Type B pancreatic cell (in vitro differentiated cells): ENCODE data around the gene FAT4. TPM values are rescaled to one million over a fixed set of nuclear protein-coding genes. Genes with fewer than 3 reads are reported as not detected.

Experiments used
- DNase-seq: peaks from one replicate; pipeline ENCODE4 v3.0.0; 2021; ENCODE audit warnings: mixed read lengths; ENCODE audit not compliant: unreplicated experiment; ENCODE audit errors: extremely low spot score
- H3K27ac Mint-ChIP-seq: 2 replicates; pipeline ENCODE4 v1.8.0; 2021; ENCODE audit warnings: mild to moderate bottlenecking, mixed read lengths
- H3K27me3 Mint-ChIP-seq: 2 replicates; pipeline ENCODE4 v1.8.0; 2021; ENCODE audit warnings: mixed read lengths
- H3K36me3 Mint-ChIP-seq: 2 replicates; pipeline ENCODE4 v1.8.0; 2021; ENCODE audit warnings: mixed read lengths
- H3K4me1 Mint-ChIP-seq: one replicate; pipeline ENCODE4 v1.8.0; 2021; ENCODE audit warnings: mixed read lengths; ENCODE audit not compliant: unreplicated experiment
- H3K4me3 Mint-ChIP-seq: 2 replicates; pipeline ENCODE4 v1.8.0; 2021; ENCODE audit warnings: mild to moderate bottlenecking, mixed read lengths
- H3K9me3 Mint-ChIP-seq: 2 replicates; pipeline ENCODE4 v1.8.0; 2021; ENCODE audit warnings: mixed read lengths
- total RNA-seq: library from RNA; stranded (reverse); gene quantifications from 2 replicates; pipeline ENCODE4 v1.2.1, GENCODE V29; 2021; ENCODE audit warnings: low replicate concordance
- TF ChIP-seq, protein P1 (sequence below): fragments of 200-600 bp; sonication (generic); conservative IDR thresholded peaks from 2 replicates; pipeline ENCODE4 v1.5.0; 2021; ENCODE audit warnings: antibody characterized with exemption, mild to moderate bottlenecking

The FAT4 gene
- total RNA-seq, 1 donor from 2014 or later = 21.3 TPM

DNA sequence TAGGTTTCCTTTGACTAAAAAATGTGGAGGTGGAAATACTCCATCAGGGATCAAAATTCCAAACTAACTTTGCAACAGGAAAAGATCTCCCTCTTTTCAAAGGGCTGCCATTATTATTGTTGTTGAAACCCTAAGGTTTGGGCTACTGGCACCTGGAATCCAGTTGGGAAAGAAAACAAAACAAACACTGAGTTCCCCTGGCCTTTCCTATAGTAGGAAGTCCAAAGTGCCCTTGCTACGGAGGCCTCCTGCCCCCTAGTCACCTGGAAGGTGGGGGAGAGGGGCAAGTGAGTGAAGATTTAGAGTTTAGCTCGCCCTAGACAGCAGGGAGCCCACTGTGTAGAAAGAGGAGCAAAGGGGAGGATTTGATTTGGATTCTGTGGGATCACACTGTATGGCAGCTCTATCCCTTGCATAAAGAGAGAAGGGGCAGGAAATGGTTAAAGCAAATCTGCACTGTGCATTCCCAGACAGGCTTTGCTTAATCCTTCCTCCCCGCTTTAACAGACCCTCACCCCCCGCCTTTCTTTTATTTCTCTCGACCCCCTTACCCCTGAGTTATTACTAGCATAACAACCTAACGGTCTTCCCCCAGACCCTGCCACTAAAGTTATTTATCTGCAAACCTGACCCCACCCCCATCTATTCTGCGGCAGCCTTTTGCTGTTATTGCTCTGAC lies 627 bp upstream of the FAT4 start:
- H3K4me1 Mint-ChIP-seq = peaks cover 8% of the 10 kb centered on the region
- H3K27me3 Mint-ChIP-seq = peaks cover 58% of the 10 kb centered on the region
- H3K27ac Mint-ChIP-seq = peak overlapping the region; percentile 87
- peaks cover 15% of the 10 kb centered on the region for H3K36me3 Mint-ChIP-seq
- TF ChIP-seq, protein P1, sequence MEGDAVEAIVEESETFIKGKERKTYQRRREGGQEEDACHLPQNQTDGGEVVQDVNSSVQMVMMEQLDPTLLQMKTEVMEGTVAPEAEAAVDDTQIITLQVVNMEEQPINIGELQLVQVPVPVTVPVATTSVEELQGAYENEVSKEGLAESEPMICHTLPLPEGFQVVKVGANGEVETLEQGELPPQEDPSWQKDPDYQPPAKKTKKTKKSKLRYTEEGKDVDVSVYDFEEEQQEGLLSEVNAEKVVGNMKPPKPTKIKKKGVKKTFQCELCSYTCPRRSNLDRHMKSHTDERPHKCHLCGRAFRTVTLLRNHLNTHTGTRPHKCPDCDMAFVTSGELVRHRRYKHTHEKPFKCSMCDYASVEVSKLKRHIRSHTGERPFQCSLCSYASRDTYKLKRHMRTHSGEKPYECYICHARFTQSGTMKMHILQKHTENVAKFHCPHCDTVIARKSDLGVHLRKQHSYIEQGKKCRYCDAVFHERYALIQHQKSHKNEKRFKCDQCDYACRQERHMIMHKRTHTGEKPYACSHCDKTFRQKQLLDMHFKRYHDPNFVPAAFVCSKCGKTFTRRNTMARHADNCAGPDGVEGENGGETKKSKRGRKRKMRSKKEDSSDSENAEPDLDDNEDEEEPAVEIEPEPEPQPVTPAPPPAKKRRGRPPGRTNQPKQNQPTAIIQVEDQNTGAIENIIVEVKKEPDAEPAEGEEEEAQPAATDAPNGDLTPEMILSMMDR = no peak
- peak overlapping the region; percentile 94 for H3K4me3 Mint-ChIP-seq
- no peak for DNase-seq
- H3K9me3 Mint-ChIP-seq = no peaks in the 10 kb centered on the region

DNA sequence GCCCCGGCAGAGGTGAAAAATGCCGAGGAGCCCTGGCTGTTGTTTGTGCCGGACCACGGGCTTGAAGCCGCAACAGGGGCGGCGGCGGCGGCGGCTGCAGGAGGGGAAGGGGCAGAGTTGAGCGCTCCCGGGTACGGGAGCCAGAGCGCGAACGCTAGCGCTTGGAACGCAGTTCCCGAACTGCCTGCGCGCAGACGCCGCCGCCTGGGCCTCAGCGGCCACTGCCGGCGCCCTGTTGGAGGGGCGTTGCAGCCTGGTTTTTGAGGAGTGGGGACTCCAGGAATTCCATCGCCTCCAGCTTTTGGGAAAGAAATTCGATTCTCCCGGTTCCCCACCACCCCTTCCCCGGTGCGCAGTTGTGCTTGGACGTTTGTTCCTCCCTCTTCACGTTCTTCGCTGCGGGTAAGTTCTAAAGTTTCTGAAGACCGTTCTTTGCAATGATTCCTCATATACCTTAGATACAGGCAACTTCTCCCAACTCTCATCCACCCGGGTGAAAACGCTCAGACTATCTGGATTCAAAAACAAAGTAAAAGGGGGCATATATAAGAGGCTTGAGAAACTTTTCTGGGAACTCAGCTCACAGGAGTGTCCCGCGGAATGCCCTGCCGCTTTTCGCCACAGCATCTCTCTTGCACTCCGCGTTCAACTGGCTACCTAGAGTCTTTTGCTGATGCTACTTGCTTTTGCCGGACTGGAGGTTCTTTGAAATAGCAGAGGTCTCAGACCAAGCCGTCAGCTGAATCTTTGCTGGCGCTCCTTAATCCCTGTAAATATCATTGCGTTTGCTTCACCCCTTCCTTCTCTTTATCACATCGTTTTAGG lies 1.0 kb downstream of the FAT4 start:
- Mint-ChIP-seq H3K36me3 (peaks cover 27% of the 10 kb centered on the region), H3K9me3 (peaks cover 5% of the 10 kb centered on the region), H3K27ac (peak overlapping the region; percentile 87), H3K4me1 (peaks cover 12% of the 10 kb centered on the region), H3K4me3 (peak overlapping the region; percentile 94), H3K27me3 (peaks cover 62% of the 10 kb centered on the region)
- TF ChIP-seq, protein P1 = peak; percentile 37
- DNase-seq = peak; percentile 81

DNA sequence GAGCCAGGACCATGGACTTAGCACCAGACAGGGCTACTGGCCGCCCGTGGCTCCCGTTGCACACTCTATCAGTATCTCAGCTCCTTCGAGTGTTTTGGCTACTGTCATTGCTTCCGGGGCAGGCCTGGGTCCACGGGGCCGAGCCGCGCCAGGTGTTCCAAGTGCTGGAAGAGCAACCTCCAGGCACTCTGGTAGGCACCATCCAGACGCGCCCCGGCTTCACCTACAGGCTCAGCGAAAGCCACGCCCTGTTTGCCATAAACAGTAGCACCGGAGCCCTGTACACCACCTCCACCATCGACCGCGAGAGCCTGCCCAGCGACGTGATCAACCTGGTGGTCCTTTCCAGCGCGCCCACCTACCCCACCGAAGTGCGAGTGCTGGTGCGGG lies 1.6 kb downstream of the FAT4 start:
- peak; percentile 68 for DNase-seq
- H3K36me3 Mint-ChIP-seq = peaks cover 31% of the 10 kb centered on the region
- H3K9me3 Mint-ChIP-seq = peaks cover 8% of the 10 kb centered on the region
- peaks cover 17% of the 10 kb centered on the region for H3K4me1 Mint-ChIP-seq
- peaks cover 59% of the 10 kb centered on the region for H3K27me3 Mint-ChIP-seq
- TF ChIP-seq, protein P1 = no peak
- H3K27ac Mint-ChIP-seq = peak overlapping the region; percentile 72
- peak overlapping the region; percentile 94 for H3K4me3 Mint-ChIP-seq

DNA sequence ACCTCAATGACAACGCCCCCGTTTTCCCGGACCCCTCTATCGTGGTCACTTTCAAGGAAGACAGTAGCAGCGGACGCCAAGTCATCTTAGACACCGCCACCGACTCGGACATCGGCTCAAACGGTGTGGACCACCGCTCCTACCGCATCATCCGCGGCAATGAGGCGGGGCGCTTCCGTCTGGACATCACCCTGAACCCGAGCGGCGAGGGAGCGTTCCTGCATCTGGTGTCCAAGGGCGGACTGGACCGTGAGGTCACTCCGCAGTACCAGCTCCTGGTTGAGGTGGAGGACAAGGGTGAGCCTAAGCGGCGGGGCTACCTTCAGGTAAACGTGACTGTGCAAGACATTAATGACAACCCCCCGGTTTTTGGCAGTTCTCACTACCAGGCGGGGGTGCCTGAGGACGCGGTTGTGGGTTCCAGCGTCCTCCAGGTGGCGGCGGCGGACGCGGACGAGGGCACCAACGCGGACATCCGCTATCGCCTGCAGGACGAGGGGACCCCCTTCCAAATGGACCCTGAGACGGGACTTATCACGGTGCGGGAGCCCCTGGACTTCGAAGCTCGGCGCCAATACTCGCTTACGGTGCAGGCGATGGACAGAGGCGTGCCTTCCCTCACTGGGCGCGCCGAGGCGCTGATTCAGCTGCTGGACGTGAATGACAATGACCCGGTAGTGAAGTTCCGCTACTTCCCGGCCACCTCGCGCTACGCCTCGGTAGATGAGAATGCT lies 2.2 kb downstream of the FAT4 start:
- Mint-ChIP-seq H3K4me3 (peak overlapping the region; percentile 94), H3K9me3 (peaks cover 8% of the 10 kb centered on the region), H3K27me3 (peaks cover 57% of the 10 kb centered on the region), H3K36me3 (peaks cover 31% of the 10 kb centered on the region), H3K4me1 (peaks cover 20% of the 10 kb centered on the region), H3K27ac (peak overlapping the region; percentile 72)
- peak; percentile 69 for DNase-seq
- TF ChIP-seq, protein P1 = peak; percentile 37

DNA sequence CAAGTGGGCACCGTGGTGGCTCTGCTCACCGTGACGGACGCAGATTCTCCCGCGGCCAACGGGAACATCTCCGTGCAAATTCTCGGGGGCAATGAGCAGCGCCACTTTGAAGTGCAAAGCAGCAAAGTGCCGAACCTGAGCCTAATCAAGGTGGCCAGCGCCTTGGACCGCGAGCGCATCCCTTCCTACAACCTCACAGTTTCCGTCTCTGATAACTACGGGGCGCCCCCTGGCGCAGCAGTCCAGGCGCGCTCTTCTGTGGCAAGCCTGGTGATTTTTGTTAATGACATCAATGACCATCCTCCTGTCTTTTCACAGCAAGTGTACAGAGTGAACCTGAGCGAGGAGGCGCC lies 2.7 kb downstream of the FAT4 start:
- Mint-ChIP-seq H3K4me1 (peaks cover 25% of the 10 kb centered on the region), H3K4me3 (peak overlapping the region; percentile 94), H3K36me3 (peaks cover 31% of the 10 kb centered on the region), H3K27ac (no peak overlapping the region), H3K9me3 (peaks cover 8% of the 10 kb centered on the region), H3K27me3 (peaks cover 54% of the 10 kb centered on the region)
- TF ChIP-seq, protein P1 = peak; percentile 74
- DNase-seq = no peak
